NCI-H2081 treated with DMSO at 0.1 percent for 48 hours (cell line): Measurements from ENCODE around the gene ELAVL1.
"Not testable (repeated sequence)": the region's sequence is repeated elsewhere in the genome, so short reads cannot be mapped to it uniquely, and the experiment has no call there.

ENCODE experiments used
- DNase-seq: peaks from one replicate; lab custom pipeline; 2025; lab: John Stamatoyannopoulos, UW

The ELAVL1 gene

DNA sequence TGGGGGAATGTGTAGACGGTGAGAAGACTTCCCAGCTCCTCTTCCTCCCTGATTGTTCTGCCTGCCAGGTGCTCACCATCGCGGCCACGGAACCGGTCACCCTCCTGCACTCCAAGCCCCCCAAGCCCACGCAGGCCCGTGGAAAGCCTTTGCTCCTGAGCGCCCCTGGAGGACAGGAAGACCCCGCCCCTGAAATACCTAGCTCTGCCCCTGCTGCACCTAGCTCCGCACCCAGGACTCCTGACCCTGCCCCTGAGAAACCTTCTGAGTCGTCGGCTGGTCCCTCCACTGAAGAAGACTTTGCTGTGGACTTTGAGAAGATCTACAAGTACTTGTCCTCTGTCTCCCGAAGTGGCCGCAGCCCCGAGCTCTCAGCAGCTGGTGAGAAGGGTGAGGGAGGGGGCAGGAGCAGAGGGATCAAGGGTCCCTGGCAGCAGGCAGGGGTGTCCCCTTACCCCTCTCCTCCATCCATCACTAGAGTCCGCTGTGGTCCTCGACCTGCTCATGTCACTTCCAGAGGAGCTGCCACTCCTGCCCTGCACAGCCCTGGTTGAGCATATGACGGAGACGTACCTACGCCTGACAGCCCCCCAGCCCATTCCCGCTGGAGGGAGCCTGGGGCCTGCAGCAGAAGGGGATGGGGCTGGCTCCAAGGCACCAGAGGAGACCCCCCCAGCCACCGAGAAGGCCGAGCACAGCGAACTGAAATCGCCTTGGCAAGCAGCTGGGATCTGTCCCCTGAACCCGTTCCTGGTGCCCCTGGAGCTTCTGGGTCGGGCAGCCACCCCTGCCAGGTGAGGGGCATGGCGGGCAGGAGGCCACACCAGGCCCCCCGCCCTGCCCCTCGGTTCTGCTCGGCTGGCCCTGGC is 83.2 kb downstream of the ELAVL1 start:
- no peak for DNase-seq

DNA sequence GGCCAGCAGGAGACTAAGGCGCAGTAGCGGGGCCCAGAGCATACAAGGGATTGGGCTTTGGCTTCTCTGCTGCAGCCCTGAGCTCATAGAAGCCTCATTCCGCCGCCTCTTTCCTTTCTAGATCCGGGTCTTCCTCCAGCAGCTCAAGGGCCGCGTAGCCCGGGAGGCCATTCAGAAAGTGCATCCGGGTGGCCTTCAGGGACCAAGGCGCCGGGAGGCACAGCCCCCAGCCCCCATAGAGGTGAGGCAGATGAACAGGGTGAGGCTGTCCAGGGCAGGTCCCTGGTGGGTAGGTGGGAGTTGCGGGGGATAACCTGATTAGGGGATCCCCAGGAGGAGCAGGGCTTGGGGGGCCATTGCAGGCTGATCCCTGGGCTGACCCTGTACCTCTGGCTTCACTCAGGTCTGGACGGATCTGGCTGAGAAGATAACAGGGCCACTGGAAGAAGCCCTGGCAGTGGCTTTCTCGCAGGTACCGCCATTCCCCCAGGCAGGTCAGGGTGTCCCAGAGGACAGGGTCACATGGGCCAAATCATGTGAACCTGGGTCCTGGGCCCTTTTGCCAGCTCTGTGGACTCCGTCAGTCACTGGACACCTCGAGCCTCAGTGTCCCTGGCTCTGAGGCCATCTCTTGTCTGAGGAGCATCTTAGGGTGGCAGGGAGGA is 84.0 kb downstream of the ELAVL1 start:
- no peak for DNase-seq

DNA sequence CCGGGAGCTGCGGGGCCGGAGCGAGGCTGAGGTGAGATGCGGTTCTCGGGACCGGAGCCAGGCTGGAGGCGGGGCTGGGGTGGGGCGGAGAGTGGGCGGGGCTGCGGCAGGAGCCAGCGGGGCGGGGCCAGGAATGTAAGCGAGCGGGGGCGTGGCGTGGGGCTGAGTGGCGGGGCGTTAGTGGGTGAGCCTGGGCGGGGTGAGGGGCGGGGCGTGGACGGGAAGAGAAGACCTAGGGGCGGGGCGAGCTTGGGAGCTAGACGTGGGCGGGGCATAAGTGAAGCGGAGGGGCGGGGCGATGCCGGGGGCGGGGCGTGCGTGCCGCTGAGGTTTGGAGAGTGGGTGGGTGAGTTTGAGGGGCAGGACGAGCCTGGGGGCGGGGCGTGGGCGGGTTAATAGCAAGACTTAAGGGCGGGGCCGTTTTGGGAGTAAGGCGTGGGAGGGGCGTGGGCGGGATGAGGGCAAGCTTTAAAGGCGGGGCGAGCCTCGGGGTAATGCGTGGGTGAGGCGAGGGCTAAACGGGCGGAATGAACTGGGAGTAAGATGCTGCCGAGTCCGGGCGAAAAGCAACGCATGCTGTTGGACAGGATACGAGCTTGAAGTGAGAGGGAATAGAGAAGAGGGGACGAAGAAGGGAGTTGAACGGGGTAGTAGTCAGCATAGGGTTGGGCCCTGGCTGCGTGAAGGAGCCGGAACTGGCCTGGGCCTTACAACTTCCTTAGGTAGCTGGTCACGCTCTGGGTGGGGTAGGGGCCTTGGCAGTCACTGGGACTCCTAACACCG is 84.7 kb downstream of the ELAVL1 start:
- DNase-seq: no peak

DNA sequence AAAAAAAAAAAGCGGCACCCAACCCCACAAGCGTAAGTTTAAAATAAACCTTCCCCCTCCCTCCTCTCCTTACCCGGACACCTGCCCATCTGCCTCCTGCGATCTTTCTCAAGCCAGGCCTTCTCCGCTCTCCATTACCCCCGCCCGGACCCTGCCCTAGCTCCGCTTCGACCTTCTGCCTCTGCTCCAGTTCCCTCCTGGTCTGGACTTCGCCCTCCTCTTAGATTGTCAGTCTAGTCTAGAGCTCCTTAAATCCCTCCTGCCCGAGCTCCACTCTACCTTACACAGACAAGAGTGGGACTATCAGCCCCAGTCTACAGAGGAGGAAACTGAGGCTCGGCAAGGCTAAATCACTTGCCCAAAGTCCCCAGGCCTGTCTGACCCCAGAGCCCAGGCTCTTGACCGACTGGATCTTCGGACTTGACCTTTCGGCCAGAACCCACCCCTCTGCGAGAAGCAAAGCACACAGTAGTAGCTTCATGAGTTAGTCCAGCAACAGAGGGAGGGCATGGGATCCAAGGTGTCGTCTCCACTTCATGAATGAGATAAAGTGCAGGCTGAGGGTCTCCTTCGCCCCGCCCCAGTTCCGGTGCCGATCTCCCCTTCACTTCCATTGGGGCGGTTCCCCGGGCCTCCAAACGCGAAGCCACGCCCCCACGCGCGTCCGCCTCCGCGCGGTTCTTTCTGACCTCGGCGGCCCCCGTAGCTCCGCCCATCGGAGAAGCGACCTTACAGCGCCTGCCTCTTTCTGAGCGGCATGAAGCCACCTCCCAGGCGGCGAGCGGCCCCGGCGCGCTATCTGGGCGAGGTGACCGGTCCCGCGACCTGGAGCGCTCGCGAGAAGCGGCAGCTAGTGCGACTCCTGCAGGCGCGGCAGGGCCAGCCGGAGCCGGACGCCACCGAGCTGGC is 85.6 kb downstream of the ELAVL1 start, which contains the start of gene SNAPC2:
Gene SNAPC2, plus strand, starts transcription at position 729 of the 909 bp plus-strand sequence. Its CDS starts 29 bp downstream, at position 758.
- DNase-seq: peak; percentile 57

DNA sequence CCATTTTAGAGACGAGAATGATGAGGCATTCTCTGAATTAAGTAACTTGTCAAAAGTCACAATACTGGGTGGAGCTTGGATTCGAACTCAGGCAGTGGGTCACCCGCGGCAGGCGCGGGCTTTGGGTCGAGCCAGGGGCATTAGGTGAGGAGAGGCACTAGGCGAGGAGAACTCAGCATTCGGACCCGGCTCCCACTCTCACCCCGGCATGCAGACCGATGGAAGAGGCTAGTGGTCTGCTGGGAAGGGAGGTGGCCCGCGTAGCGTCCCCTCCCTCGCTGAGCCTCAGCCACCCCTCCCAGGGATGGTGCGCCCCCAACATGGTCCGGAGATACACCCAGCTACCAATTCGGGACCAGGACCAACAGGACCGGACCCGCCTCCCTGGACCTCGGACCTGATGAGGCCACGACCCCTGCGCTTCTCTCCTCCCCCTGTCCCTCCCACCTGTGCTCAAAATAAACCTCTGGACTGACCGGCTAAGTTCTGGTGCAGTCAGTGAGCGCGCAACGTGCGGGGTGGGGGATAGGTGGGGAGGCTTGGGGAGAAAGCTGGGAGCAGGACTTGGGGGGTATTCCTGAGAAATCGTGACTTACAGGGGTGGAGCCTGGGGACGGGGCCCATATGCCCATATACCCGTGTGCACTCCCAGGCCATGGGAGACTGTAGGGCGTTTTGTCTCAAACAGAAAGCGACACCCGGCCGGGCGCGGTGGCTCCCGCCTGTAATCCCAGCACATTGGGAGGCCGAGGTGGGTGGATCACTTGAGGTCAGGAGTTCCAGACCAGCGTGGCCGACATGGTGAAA is 86.6 kb downstream of the ELAVL1 start:
- no peak for DNase-seq

DNA sequence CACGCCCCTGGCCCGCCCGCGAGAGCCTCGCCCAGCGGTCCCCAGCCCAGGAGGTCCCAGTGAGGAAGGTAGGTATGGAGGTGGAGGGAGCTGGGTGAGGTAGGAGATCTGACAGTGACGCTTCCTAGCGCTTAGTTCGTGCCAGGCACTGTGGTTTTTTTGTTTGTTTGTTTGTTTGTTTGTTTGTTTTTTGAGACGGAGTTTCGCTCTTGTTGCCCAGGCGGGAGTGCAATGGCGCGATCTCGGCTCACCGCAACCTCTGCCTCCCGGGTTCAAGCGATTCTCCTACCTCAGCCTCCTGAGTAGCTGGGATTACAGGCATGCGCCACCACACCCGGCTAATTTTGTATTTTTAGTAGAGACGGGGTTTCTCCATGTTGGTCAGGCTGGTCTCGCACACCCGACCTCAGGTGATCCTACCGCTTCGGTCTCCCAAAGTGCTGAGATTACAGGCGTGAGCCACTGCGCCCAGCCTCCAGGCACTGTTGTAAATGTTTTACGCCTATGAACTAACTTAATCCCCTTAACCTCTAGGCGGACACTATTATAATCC is 87.3 kb downstream of the ELAVL1 start:
- not testable (repeated sequence) for DNase-seq

DNA sequence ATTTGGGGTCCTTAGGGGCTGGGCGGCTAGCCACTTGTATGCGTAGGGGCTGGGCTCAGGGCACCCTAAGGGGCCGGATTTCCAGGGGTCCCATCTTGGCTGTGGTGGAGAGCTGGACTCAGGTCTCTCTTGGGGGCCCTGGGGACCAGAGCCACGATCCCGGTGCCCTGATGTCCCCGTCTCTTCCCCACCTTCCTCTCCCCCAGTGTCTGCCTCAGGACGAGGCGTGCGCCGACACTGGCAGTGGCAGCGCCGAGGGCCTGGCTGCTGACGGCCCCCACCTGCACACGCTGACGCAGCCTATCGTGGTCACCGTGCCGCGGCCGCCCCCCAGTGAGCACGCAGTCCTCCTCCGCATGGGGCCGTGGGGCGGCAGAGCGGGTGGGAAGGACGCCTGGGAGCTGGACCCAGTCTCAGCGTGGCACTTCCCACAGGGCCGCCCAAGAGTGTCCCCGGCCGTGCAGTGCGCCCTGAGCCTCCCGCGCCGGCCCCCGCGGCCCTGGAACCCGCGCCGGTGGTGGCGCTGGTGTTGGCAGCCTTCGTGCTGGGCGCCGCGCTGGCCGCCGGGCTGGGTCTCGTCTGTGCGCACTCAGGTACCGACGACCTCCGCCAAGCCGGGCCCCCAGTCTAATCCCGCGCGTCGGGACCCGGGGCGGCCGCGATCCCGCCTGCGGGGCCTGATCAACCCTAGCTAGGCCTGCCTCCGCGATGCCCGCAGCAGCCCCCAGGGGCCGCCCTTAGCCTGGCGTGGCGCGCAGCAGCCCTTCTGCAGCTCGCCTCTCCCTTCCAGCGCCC is 88.0 kb downstream of the ELAVL1 start:
- DNase-seq: no peak

DNA sequence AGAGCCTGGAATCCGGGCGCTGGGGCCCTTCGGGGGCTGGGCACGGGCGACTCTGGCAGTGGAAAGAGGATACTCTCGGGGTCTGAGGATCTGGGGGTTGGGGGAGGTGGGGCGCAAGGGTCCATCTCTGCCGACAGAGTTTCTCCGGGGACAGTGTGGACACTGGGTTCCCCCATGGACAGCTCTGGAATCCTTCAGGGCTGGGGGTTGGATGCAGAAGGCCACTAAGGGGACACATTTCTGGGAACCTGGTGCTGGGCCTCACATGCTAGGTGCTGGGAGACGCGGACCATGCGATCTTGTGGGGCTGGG is 88.5 kb downstream of the ELAVL1 start:
- no peak for DNase-seq

DNA sequence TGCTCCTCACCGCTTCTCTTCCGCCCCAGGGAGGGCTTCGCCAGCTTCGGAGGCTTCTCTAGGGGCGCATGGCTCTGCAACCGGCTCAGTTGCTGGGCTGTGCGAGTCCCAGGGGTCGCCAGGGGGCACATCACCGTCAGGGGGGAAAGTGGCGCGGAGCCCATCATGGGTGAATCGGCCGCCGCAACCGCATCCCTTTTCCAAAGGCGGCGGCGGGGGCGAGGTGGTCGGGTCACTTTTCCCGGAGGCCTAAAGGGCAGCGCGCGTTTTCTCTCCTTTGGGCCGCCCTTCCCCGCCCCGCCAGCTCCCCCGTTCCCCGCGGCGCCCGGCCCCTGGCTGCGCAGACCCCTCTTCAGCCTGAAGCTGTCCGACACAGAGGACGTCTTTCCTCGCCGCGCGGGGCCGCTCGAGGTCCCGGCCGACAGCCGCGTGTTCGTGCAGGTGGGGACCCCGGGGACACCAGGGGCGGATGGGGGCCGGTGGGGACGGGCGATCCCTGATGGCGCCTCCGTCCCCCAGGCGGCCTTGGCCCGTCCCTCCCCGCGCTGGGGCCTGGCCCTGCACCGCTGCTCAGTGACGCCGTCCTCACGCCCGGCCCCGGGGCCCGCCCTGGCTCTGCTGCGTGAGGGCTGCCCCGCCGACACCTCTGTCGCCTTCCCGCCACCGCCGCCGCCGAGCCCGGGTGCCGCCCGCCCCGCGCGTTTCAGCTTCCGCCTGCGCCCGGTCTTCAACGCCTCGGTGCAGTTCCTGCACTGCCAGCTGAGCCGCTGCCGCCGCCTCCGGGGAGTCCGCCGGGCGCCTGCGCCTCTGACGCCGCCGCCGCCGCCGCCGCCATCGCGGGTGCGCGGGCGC is 89.1 kb downstream of the ELAVL1 start:
- no peak for DNase-seq

DNA sequence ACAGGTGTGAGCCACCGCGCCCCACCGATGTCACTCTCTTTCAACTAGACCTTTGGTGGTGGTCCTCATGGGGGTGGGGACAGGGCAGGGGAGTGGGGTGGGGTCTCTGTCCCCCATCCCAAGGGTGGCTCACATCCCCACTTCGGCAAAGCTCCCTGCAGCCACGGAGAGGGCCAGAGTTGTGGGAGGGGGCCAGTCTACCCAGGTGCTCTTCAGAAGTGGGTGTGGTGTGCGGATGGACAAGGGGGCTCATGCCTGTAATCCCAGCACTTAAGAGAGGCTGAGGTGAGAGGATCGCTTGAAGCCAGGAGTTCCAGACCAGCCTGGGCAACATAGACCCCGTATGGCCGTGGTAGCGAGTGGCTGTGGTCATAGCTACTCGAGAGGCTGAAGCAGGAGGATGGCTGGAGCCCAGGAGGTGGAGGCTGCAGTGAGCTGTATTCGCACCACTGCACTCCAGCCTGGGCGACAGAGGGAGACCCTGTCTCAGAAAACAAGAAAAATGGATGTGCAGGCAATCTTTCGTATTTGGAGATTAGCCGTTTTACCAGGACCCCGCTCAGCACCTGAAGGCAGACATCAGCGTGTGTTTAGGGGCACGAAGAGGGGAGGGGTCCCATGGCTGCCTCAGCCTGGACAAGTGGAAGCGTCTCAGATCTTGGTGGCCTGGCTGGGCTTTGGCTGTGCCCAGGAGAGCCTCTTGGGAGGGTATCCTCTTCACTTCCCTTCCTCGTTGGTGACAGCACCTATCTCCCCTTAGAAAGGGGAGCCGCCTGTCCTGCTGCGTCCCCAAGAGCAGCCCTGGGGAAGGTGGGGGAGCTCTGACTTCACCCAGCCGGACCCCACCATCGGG is 90.0 kb downstream of the ELAVL1 start:
- DNase-seq: no peak

DNA sequence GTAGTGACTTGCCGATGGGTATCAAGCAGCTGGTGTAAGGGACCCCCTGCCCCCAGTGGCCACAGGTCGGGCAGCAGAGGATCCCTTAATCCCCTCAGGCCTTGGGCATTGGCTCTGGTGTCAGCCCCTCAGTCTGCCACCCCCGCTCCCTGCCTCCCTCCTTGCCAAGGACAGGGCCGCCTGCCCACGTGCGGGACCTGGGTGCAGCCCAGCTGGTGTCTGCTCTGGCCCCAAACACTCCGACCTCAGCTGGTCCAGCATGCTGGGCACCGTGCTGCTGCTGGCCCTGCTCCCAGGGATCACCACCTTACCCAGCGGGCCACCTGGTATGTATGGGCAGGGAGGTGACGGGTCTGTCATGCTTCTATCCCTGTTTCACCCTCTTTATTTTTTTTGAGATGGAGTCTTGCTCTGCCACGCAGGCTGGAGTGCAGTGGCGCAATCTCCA is 90.8 kb downstream of the ELAVL1 start, which contains the start of gene TGFBR3L:
Gene TGFBR3L, plus strand, starts transcription at position 233 of the 448 bp plus-strand sequence.
- no peak for DNase-seq

DNA sequence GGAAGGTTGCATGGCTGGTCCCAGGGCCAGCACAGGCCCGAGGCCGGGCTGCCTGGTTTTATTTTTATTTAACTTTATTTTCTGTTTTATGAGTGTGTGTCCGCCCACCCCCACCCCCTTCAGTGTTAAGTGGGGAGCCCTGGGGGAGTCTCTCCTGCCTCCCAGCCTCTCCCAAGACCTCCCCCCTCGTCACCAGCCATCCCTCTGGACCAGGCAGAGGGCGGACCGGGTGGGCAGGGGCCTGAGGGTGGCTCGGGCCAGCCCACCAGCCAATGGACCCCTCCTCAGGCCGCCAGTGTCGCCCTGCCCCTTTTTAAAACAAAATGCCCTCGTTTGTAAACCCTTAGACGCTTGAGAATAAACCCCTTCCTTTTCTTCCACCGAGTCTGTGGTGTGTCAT is 91.3 kb downstream of the ELAVL1 start:
- no peak for DNase-seq

DNA sequence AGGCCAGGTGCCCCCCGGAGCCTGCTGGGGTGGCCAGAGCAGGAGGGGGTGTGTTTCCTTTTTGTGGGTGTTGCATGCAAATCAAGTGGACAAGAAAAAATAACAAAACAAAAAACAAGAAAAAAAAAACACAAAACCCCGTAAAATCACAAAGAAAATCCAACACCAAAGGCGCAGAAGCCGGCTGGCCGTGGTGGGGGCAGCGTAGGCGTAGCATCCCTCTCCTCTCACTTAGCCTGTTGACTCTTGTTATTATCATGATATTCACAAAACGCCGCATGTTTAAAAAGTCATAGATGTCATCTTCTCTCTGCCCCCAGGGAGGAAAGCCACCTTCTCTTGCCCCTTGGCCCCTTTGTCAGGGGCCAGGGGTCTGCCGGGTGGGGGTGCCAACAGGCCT is 91.8 kb downstream of the ELAVL1 start:
- no peak for DNase-seq

DNA sequence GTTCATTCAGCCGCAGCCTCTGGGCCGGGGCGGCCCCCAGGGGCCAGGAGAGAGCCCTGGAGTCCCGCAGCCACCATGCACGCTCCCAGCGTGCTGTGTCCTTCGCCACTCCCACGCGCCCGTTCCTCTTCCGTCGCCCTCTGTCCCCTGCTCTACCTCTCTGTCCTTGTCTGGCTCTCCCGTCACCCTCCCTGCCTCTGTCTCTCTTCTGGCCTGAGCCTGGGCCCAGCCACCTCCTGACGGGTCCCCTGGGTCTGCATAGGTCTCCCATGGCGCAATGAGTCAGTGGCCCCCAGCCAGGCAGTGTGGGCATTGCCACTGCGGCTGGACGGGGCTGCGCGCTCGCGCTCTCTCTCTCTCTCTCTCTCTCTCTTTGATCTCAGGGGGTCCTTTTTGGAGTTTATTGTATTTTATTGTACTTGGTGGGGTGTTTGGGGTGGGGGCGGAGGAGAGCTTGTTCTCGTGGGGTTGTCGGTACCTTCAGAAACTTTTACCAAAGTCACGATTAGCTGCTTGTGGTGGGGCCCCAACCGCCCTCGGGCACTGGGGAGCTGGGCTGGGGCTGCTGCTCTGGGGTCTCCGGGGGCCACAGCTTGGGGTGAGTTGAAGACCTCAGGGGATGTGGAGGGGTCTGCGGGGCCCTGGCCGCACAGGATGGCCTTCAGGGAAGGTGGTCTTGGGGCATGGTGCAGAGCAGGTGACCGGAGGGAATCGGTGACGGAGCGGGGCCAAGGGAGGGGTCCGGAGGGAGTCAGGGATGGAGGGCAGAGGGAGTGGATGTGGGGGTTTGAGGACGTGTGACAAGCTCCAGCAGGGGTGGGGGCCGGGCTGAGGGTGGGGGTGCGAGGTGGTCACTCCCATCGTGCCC is 92.5 kb downstream of the ELAVL1 start:
- DNase-seq: no peak

DNA sequence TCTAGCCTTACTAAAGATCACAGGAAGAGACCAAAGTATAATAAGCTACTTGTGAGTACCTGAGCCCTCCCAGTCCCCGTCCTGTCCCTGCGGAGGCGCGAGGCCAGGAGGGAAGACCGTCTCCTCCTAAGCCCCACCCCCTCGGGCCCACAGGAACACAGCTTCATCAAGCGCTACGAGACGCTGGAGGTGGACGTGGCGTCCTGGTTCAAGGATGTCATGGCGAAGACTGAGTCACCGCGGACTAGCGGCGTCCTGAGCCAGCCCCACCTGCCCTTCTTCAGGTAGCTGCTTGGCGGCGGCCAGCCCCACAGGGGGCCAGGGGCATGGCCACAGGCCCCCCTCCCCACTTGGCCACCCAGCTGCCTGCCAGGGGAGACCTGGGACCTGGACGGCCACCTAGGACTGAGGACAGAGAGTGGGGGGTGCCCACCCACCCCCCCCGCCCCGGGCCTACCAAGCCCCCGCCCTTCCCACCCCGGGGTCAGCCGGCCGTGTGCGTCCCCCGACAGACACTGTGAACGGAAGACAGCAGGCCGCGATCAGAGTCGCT is 93.2 kb downstream of the ELAVL1 start:
- no peak for DNase-seq

DNA sequence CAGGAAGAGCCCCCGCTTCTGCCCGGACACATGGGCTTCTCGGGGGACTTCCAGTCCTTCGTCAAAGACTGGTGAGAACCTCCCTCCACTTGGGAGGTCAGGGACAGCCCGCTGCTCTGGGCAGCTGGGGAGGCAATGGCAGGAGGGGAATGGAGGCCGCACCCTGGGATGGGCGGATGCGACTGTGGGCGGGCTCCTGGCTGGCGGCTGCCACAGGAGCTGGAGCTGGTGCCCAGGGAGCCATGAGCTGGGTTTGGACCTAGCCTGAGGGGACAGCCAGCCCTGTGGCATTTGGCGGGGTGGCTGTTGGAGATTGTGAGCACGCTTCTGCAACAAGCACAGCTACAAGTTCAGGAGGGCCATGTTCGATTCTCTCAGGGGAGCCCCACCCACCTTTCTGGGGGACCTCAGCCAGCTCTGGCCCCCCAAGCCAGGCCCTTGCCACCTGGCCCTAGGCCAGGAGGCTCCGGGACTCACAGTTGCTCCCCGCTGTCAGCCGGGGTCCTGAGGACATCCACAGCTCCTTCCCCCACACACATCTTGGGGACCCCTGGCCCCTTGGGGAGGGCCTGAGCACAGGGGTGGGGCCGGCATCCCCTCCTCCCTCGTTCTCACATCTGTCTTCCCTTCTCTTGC is 93.8 kb downstream of the ELAVL1 start:
- DNase-seq: no peak
